ENCODE results near the gene DDX21.
"Not testable (repeated sequence)": the region's sequence is repeated elsewhere in the genome, so short reads cannot be mapped to it uniquely, and the experiment has no call there.

Gene DDX21

GRCh38 chr10:68988530-68989316, 32.8 kb downstream of the DDX21 start, which contains the start of gene KIFBP:
KIFBP (plus strand) TSS chr10:68988803; CDS start chr10:68988833, 30 bp downstream.
- peak; percentile 77 for DNase-seq

GRCh38 chr10:68989317-68989990, 33.5 kb downstream of the DDX21 start:
- DNase-seq, result no peak

GRCh38 chr10:68992636-68993440, 36.9 kb downstream of the DDX21 start:
- no peak for DNase-seq

GRCh38 chr10:68997211-68997610, 41.2 kb downstream of the DDX21 start:
- DNase-seq, result no peak

- no peak for DNase-seq
Measured at GRCh38 chr10:69004821-69005220, 48.9 kb downstream of the DDX21 start.

- DNase-seq, result no peak
Measured at GRCh38 chr10:69005704-69006485, 49.9 kb downstream of the DDX21 start.

GRCh38 chr10:69007260-69007659, 51.3 kb downstream of the DDX21 start:
- DNase-seq, result no peak

- DNase-seq, result no peak
Measured at GRCh38 chr10:69009360-69009759, 53.4 kb downstream of the DDX21 start.

GRCh38 chr10:69010151-69010640, 54.2 kb downstream of the DDX21 start:
- no peak for DNase-seq

- not testable (repeated sequence) for DNase-seq
Measured at GRCh38 chr10:69012778-69013177, 56.8 kb downstream of the DDX21 start.

GRCh38 chr10:69014171-69014570, 58.2 kb downstream of the DDX21 start:
- no peak for DNase-seq

GRCh38 chr10:69018613-69019012, 62.6 kb downstream of the DDX21 start:
- no peak for DNase-seq

GRCh38 chr10:69022611-69023010, 66.6 kb downstream of the DDX21 start:
- no peak for DNase-seq

GRCh38 chr10:69025370-69025896, 69.5 kb downstream of the DDX21 start:
- no peak for DNase-seq

- DNase-seq, result no peak
Measured at GRCh38 chr10:69033256-69033655, 77.3 kb downstream of the DDX21 start.
